SK-N-SH treated with all-trans-retinoic acid at 6 μM for 48 hours (cell line): Measurements from ENCODE around the gene NTNG1.

Experiments
- ATAC-seq: fragments of 200-7000 bp; cut with Tn5 transposase; 3 replicates; pipeline ENCODE4 v1.9.1; 2020; ENCODE audit warnings: mild to moderate bottlenecking, moderate library complexity
- ARNTL ChIP-seq: fragments of 450-650 bp; formaldehyde crosslinking; IDR thresholded peaks from 2 replicates; pipeline ENCODE4 v1.5.0; 2020; ENCODE audit warnings: low read depth, mild to moderate bottlenecking, moderate library complexity, borderline replicate concordance
- BACH2 ChIP-seq: fragments of 250-450 bp; sonication (Bioruptor Pico); IDR thresholded peaks from 2 replicates; pipeline ENCODE4 v1.9.0; 2021; ENCODE audit warnings: mild to moderate bottlenecking, borderline replicate concordance
- CSDC2 ChIP-seq: fragments of 250-450 bp; sonication (Bioruptor Pico); IDR thresholded peaks from 2 replicates; pipeline ENCODE4 v1.5.0; 2020; ENCODE audit warnings: mild to moderate bottlenecking, moderate library complexity
- ESRRG ChIP-seq: fragments of 250-450 bp; sonication (Bioruptor Pico); IDR thresholded peaks from 2 replicates; pipeline ENCODE4 v1.6.1; 2021; ENCODE audit warnings: mild to moderate bottlenecking
- GLIS3 ChIP-seq: fragments of 250-450 bp; sonication (Bioruptor Pico); IDR thresholded peaks from 2 replicates; pipeline ENCODE4 v1.5.0; 2020; ENCODE audit warnings: mild to moderate bottlenecking, moderate library complexity
- ISL1 ChIP-seq: fragments of 250-450 bp; sonication (Bioruptor Pico); IDR thresholded peaks from 2 replicates; pipeline ENCODE4 v2.1.2; 2022; ENCODE audit warnings: mild to moderate bottlenecking, moderate library complexity
- OSR1 ChIP-seq: fragments of 250-450 bp; sonication (Bioruptor Pico); IDR thresholded peaks from 2 replicates; pipeline ENCODE4 v1.8.0; 2022; ENCODE audit warnings: moderate library complexity, mild to moderate bottlenecking, inconsistent platforms
- PPARA ChIP-seq: fragments of 250-450 bp; sonication (Bioruptor Pico); IDR thresholded peaks from 2 replicates; pipeline ENCODE4 v1.5.0; 2020; ENCODE audit warnings: mild to moderate bottlenecking, borderline replicate concordance
- RARB ChIP-seq: fragments of 250-450 bp; sonication (Bioruptor Pico); IDR thresholded peaks from 2 replicates; pipeline ENCODE4 v1.8.0; 2021; ENCODE audit warnings: mild to moderate bottlenecking, moderate library complexity
- SNAI2 ChIP-seq: fragments of 250-450 bp; sonication (Bioruptor Pico); IDR thresholded peaks from 2 replicates; pipeline ENCODE4 v1.5.0; 2020; ENCODE audit warnings: mild to moderate bottlenecking, moderate library complexity
- TCF4 ChIP-seq: fragments of 250-450 bp; sonication (Bioruptor Pico); IDR thresholded peaks from 2 replicates; pipeline ENCODE4 v1.8.0; 2021; ENCODE audit warnings: mild to moderate bottlenecking, moderate library complexity, borderline replicate concordance
- TOX ChIP-seq: fragments of 250-450 bp; sonication (Bioruptor Pico); IDR thresholded peaks from 2 replicates; pipeline ENCODE4 v1.8.0; 2021; ENCODE audit warnings: mild to moderate bottlenecking, moderate library complexity, borderline replicate concordance
- ZC3H10 ChIP-seq: fragments of 250-450 bp; sonication (Bioruptor Pico); IDR thresholded peaks from 2 replicates; pipeline ENCODE4 v1.5.1; 2021; ENCODE audit warnings: mild to moderate bottlenecking, moderate library complexity
- ZFP3 ChIP-seq: fragments of 250-450 bp; sonication (Bioruptor Pico); IDR thresholded peaks from 2 replicates; pipeline ENCODE4 v1.5.0; 2020; ENCODE audit warnings: mild to moderate bottlenecking, moderate library complexity
- ZFP30 ChIP-seq: fragments of 450-650 bp; formaldehyde crosslinking; IDR thresholded peaks from 2 replicates; pipeline ENCODE4 v1.5.0; 2022; ENCODE audit warnings: mild to moderate bottlenecking, moderate library complexity
- ZNF70 ChIP-seq: fragments of 450-650 bp; formaldehyde crosslinking; IDR thresholded peaks from 2 replicates; pipeline ENCODE4 v1.5.0; 2020; ENCODE audit warnings: mild to moderate bottlenecking, moderate library complexity
- ZNF8 ChIP-seq: fragments of 450-650 bp; formaldehyde crosslinking; IDR thresholded peaks from 2 replicates; pipeline ENCODE4 v1.5.0; 2020; ENCODE audit warnings: mild to moderate bottlenecking, moderate library complexity
- TF ChIP-seq, protein P1 (sequence below): fragments of 250-450 bp; sonication (Bioruptor Pico); IDR thresholded peaks from 2 replicates; pipeline ENCODE4 v1.5.0; 2020; ENCODE audit warnings: mild to moderate bottlenecking, moderate library complexity
- TF ChIP-seq, protein P2 (sequence below): fragments of 250-450 bp; sonication (Bioruptor Pico); IDR thresholded peaks from 2 replicates; pipeline ENCODE4 v1.5.1; 2020; ENCODE audit warnings: low read depth, mild to moderate bottlenecking, moderate library complexity
- TF ChIP-seq, protein P3 (sequence below): fragments of 250-450 bp; sonication (Bioruptor Pico); IDR thresholded peaks from 2 replicates; pipeline ENCODE4 v1.8.0; 2020; ENCODE audit warnings: mild to moderate bottlenecking, moderate library complexity, borderline replicate concordance
- TF ChIP-seq, protein P4 (sequence below): fragments of 250-450 bp; sonication (Bioruptor Pico); IDR thresholded peaks from 2 replicates; pipeline ENCODE4 v1.5.1; 2021; ENCODE audit warnings: mild to moderate bottlenecking, moderate library complexity
- TF ChIP-seq, protein P5 (sequence below): fragments of 250-450 bp; sonication (Bioruptor Pico); IDR thresholded peaks from 2 replicates; pipeline ENCODE4 v1.8.0; 2021; ENCODE audit warnings: low read depth, mild to moderate bottlenecking, moderate library complexity, borderline replicate concordance

NTNG1 gene

DNA sequence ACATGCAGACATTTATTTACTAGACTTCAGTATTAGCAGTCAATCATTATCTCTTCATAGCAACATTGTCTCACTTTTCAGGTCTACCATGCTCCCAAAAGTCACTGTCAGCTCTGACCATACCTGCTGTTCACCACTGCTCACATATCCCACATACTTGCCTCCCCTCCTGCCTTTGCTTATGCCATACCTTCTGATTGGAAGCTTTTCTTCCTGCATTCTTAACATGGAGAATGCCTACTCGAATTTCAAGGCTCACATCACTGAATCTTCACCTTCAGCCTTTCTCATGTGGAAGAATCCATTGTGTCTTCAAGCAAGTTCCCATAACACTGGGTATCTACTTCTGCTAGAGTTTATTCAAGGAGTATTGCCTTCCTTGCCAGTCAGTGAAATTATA lies 135.4 kb downstream of the NTNG1 start:
- ATAC-seq: no peak
- TF ChIP-seq, protein P1, sequence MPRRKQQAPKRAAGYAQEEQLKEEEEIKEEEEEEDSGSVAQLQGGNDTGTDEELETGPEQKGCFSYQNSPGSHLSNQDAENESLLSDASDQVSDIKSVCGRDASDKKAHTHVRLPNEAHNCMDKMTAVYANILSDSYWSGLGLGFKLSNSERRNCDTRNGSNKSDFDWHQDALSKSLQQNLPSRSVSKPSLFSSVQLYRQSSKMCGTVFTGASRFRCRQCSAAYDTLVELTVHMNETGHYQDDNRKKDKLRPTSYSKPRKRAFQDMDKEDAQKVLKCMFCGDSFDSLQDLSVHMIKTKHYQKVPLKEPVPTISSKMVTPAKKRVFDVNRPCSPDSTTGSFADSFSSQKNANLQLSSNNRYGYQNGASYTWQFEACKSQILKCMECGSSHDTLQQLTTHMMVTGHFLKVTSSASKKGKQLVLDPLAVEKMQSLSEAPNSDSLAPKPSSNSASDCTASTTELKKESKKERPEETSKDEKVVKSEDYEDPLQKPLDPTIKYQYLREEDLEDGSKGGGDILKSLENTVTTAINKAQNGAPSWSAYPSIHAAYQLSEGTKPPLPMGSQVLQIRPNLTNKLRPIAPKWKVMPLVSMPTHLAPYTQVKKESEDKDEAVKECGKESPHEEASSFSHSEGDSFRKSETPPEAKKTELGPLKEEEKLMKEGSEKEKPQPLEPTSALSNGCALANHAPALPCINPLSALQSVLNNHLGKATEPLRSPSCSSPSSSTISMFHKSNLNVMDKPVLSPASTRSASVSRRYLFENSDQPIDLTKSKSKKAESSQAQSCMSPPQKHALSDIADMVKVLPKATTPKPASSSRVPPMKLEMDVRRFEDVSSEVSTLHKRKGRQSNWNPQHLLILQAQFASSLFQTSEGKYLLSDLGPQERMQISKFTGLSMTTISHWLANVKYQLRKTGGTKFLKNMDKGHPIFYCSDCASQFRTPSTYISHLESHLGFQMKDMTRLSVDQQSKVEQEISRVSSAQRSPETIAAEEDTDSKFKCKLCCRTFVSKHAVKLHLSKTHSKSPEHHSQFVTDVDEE (CRISPR knock-in tag): no peak
- TF ChIP-seq ZNF8: no peak
- TF ChIP-seq OSR1 (CRISPR knock-in tag): no peak
- TF ChIP-seq ZNF70 (CRISPR knock-in tag): no peak
- TF ChIP-seq CSDC2 (CRISPR knock-in tag): no peak
- TF ChIP-seq ZFP30 (CRISPR knock-in tag): no peak
- TF ChIP-seq ZC3H10 (CRISPR knock-in tag): no peak
- TF ChIP-seq RARB (CRISPR knock-in tag): no peak
- TF ChIP-seq ESRRG (CRISPR knock-in tag): no peak
- TF ChIP-seq, protein P2, sequence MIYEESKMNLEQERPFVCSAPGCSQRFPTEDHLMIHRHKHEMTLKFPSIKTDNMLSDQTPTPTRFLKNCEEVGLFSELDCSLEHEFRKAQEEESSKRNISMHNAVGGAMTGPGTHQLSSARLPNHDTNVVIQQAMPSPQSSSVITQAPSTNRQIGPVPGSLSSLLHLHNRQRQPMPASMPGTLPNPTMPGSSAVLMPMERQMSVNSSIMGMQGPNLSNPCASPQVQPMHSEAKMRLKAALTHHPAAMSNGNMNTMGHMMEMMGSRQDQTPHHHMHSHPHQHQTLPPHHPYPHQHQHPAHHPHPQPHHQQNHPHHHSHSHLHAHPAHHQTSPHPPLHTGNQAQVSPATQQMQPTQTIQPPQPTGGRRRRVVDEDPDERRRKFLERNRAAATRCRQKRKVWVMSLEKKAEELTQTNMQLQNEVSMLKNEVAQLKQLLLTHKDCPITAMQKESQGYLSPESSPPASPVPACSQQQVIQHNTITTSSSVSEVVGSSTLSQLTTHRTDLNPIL (CRISPR knock-in tag): no peak
- no peak for TF ChIP-seq ZFP3
- no peak for TF ChIP-seq SNAI2 (CRISPR knock-in tag)
- TF ChIP-seq, protein P3, sequence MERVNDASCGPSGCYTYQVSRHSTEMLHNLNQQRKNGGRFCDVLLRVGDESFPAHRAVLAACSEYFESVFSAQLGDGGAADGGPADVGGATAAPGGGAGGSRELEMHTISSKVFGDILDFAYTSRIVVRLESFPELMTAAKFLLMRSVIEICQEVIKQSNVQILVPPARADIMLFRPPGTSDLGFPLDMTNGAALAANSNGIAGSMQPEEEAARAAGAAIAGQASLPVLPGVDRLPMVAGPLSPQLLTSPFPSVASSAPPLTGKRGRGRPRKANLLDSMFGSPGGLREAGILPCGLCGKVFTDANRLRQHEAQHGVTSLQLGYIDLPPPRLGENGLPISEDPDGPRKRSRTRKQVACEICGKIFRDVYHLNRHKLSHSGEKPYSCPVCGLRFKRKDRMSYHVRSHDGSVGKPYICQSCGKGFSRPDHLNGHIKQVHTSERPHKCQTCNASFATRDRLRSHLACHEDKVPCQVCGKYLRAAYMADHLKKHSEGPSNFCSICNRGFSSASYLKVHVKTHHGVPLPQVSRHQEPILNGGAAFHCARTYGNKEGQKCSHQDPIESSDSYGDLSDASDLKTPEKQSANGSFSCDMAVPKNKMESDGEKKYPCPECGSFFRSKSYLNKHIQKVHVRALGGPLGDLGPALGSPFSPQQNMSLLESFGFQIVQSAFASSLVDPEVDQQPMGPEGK (CRISPR knock-in tag): no peak
- no peak for TF ChIP-seq ISL1 (CRISPR knock-in tag)
- no peak for TF ChIP-seq GLIS3 (CRISPR knock-in tag)
- TF ChIP-seq BACH2 (CRISPR knock-in tag): no peak
- TF ChIP-seq, protein P4, sequence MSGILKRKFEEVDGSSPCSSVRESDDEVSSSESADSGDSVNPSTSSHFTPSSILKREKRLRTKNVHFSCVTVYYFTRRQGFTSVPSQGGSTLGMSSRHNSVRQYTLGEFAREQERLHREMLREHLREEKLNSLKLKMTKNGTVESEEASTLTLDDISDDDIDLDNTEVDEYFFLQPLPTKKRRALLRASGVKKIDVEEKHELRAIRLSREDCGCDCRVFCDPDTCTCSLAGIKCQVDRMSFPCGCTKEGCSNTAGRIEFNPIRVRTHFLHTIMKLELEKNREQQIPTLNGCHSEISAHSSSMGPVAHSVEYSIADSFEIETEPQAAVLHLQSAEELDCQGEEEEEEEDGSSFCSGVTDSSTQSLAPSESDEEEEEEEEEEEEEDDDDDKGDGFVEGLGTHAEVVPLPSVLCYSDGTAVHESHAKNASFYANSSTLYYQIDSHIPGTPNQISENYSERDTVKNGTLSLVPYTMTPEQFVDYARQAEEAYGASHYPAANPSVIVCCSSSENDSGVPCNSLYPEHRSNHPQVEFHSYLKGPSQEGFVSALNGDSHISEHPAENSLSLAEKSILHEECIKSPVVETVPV (CRISPR knock-in tag): no peak
- no peak for TF ChIP-seq PPARA
- TF ChIP-seq ARNTL: no peak
- TF ChIP-seq, protein P5, sequence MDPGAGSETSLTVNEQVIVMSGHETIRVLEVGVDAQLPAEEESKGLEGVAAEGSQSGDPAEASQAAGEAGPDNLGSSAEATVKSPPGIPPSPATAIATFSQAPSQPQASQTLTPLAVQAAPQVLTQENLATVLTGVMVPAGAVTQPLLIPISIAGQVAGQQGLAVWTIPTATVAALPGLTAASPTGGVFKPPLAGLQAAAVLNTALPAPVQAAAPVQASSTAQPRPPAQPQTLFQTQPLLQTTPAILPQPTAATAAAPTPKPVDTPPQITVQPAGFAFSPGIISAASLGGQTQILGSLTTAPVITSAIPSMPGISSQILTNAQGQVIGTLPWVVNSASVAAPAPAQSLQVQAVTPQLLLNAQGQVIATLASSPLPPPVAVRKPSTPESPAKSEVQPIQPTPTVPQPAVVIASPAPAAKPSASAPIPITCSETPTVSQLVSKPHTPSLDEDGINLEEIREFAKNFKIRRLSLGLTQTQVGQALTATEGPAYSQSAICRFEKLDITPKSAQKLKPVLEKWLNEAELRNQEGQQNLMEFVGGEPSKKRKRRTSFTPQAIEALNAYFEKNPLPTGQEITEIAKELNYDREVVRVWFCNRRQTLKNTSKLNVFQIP (CRISPR knock-in tag): no peak

DNA sequence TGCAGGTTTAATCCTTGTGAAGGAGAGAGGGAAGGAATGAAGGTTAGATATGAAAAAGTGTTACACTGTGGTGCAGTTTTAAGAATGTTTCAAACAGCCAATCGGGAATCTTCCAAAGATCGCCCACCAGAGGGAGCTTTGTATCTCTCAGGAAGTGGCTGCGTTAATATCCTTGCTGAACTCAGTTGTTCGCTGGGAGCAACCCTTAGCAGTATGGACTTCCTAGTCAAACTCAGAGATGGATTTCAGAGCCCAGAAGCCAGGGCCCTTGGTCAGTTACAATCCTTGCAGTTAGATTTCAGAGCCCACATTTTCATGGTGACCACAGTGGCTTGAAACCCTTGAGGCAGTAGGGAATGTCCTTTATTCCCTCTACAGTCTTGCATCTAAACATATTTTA lies 136.2 kb downstream of the NTNG1 start:
- peak; percentile 32; the same call in 1 of the 3 replicates for ATAC-seq
- TF ChIP-seq OSR1 (CRISPR knock-in tag) (no peak), SNAI2 (CRISPR knock-in tag) (no peak)

DNA sequence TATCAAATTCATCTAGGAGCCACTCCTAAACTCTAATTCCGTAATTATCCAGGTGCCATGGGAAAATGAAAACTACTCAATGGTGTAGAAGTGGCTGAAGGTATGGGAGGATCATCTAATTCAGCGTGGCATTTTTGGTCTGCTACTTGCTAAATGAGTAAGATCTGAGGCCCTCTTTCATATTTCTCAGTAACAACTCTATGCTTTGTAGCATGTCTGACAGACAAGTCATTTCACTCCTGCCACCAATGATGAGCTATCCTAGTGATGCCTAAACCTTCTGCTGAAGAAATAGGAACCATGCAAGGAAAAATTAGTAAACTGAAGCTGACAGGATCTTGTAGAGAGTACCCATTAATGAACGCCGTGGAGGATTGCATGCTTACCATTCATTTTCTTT lies 145.3 kb downstream of the NTNG1 start:
- no peak for ATAC-seq
- TF ChIP-seq, protein P5 (CRISPR knock-in tag): no peak
- no peak for TF ChIP-seq ZC3H10 (CRISPR knock-in tag)
- TF ChIP-seq TOX (CRISPR knock-in tag): no peak
- TF ChIP-seq ZFP3: no peak
- no peak for TF ChIP-seq ISL1 (CRISPR knock-in tag)
- TF ChIP-seq, protein P1 (CRISPR knock-in tag): no peak
- TF ChIP-seq, protein P2 (CRISPR knock-in tag): no peak
- TF ChIP-seq RARB (CRISPR knock-in tag): no peak
- no peak for TF ChIP-seq GLIS3 (CRISPR knock-in tag)
- TF ChIP-seq TCF4 (CRISPR knock-in tag): no peak
- no peak for TF ChIP-seq ZNF70 (CRISPR knock-in tag)
- TF ChIP-seq ZFP30 (CRISPR knock-in tag): no peak
- TF ChIP-seq ZNF8: no peak
- TF ChIP-seq OSR1 (CRISPR knock-in tag): no peak
